HL-60 (cell line): ENCODE results near the gene POLDIP3.
"Not testable (repeated sequence)": the region's sequence is repeated elsewhere in the genome, so short reads cannot be mapped to it uniquely, and the experiment has no call there.

Source experiments
- DNase-seq, 2 experiments: peaks; one replicate each; pipeline ENCODE4 v3.0.0-alpha.2; 2010 to 2020; ENCODE audit warnings: low read depth in 1 of 2, low spot score in 1 of 2
- H3K27ac ChIP-seq: fragments of 250-450 bp; sonication (Bioruptor Pico); replicated peaks from 2 replicates; pipeline ENCODE4 v1.5.1; 2020; ENCODE audit warnings: mild to moderate bottlenecking, moderate library complexity
- H3K27me3 ChIP-seq: fragments of 250-450 bp; sonication (Bioruptor Pico); 2 replicates; pipeline ENCODE4 v1.5.1; 2021; ENCODE audit warnings: mild to moderate bottlenecking, moderate library complexity; ENCODE audit not compliant: insufficient read depth, poor library complexity, severe bottlenecking
- H3K4me3 ChIP-seq: replicated peaks from 2 replicates; pipeline ENCODE4 v1.5.1; 2011; ENCODE audit warnings: mild to moderate bottlenecking, control low read depth, low read length; ENCODE audit not compliant: insufficient read depth
- CTCF ChIP-seq: IDR thresholded peaks from one replicate; pipeline ENCODE4 v1.5.1; 2011; ENCODE audit warnings: low read length, control low read depth, inconsistent platforms; ENCODE audit not compliant: insufficient read depth
- GABPA ChIP-seq: IDR thresholded peaks from 2 replicates; pipeline ENCODE4 v1.6.1; 2012; ENCODE audit warnings: low read depth
- POLR2AphosphoS5 ChIP-seq: IDR thresholded peaks from 2 replicates; pipeline ENCODE4 v1.6.1; 2012; ENCODE audit warnings: low read depth
- REST ChIP-seq: IDR thresholded peaks from 2 replicates; pipeline ENCODE4 v1.6.1; 2012; ENCODE audit warnings: low read depth; ENCODE audit not compliant: insufficient replicate concordance
- SPI1 ChIP-seq: IDR thresholded peaks from 2 replicates; pipeline ENCODE4 v1.6.1; 2012; ENCODE audit warnings: low read depth, mild to moderate bottlenecking, borderline replicate concordance

Gene POLDIP3

GRCh38 chr22:42562279-42562678 lies 52.4 kb downstream of the POLDIP3 start:
- peak; percentile 64 to 90 for DNase-seq
- Histone ChIP-seq H3K27me3 (no peaks in the 10 kb centered on the region), H3K27ac (peak overlapping the region; percentile 65), H3K4me3 (no peak overlapping the region)
- TF ChIP-seq GABPA (no peak), SPI1 (peak; percentile 98), POLR2AphosphoS5 (0 out of 2 replicates have a peak, but pooled peaks have one; percentile 49)

- Histone ChIP-seq H3K27ac (peak overlapping the region; percentile 65), H3K27me3 (no peaks in the 10 kb centered on the region), H3K4me3 (no peak overlapping the region)
- no peak for TF ChIP-seq SPI1
- no peak for TF ChIP-seq CTCF
- no peak for TF ChIP-seq REST
- no peak for TF ChIP-seq GABPA
- no peak for TF ChIP-seq POLR2AphosphoS5
- DNase-seq = no peak
These were observed 52.8 kb downstream of the POLDIP3 start for GRCh38 chr22:42561856-42562255.

- H3K4me3 ChIP-seq = no peak overlapping the region
- no peak overlapping the region for H3K27ac ChIP-seq
- TF ChIP-seq REST (no peak), GABPA (no peak), CTCF (no peak), POLR2AphosphoS5 (no peak), SPI1 (no peak)
- no peak for DNase-seq
- H3K27me3 ChIP-seq = no peaks in the 10 kb centered on the region
These were observed 53.9 kb downstream of the POLDIP3 start for GRCh38 chr22:42560781-42561180.

GRCh38 chr22:42560381-42560780 lies 54.3 kb downstream of the POLDIP3 start:
- Histone ChIP-seq H3K27me3 (no peaks in the 10 kb centered on the region), H3K4me3 (no peak overlapping the region), H3K27ac (no peak overlapping the region)
- DNase-seq = no peak
- TF ChIP-seq POLR2AphosphoS5 = no peak
- TF ChIP-seq GABPA = no peak

GRCh38 chr22:42553475-42554361 lies 61.0 kb downstream of the POLDIP3 start, which contains the start of gene SERHL2:
SERHL2 (plus strand) TSS chr22:42553956; CDS start chr22:42554021, 65 bp downstream.
- H3K27me3 ChIP-seq = no peaks in the 10 kb centered on the region
- peak; percentile 66 to 76 for DNase-seq
- H3K27ac ChIP-seq = no peak within 1 kb of the TSS
- H3K4me3 ChIP-seq = peak within 1 kb of the TSS; percentile 40
- TF ChIP-seq REST = no peak
- TF ChIP-seq SPI1 = no peak
- TF ChIP-seq POLR2AphosphoS5 = 0 out of 2 replicates have a peak, but pooled peaks have one; percentile 23

GRCh38 chr22:42552294-42552647 lies 62.4 kb downstream of the POLDIP3 start:
- not testable (repeated sequence) for H3K4me3 ChIP-seq, H3K27ac ChIP-seq, DNase-seq, H3K27me3 ChIP-seq
